ENCODE measurements around the gene RAB30.

RAB30 gene

DNA sequence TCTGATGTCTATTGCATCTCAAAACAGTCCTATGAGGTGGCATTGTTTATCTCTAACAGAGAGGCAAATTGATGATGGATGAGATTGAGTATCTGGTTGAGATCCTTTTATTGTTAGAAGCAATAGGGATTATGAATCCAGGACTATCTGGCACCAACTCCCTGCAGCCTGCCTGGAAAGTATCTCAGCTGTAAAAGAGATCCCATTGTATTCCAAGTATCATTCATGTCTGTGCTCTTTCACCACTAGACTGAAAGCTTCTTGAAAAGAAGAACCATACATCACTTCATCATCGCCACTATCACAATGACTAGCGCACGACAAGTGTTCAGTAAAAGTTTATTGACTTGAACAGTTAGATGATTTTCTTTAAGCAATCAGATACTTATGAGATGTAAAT is 43.3 kb upstream of the RAB30 start:
- no peaks in the 10 kb centered on the region for H3K9me2 ChIP-seq (replicated peaks; ENCODE audit: control insufficient read depth, low read length)
- no peak overlapping the region for H3K4me2 ChIP-seq (ENCODE audit: low read length)
- no peaks in the 10 kb centered on the region for H4K20me1 ChIP-seq (ENCODE audit: control insufficient read depth, insufficient read depth, low read depth, low read length)
- TF ChIP-seq EZH2phosphoT487 (IDR thresholded peaks at IDR 0.05; ENCODE audit: borderline replicate concordance, low read length) = no peak
- TF ChIP-seq, protein P1, sequence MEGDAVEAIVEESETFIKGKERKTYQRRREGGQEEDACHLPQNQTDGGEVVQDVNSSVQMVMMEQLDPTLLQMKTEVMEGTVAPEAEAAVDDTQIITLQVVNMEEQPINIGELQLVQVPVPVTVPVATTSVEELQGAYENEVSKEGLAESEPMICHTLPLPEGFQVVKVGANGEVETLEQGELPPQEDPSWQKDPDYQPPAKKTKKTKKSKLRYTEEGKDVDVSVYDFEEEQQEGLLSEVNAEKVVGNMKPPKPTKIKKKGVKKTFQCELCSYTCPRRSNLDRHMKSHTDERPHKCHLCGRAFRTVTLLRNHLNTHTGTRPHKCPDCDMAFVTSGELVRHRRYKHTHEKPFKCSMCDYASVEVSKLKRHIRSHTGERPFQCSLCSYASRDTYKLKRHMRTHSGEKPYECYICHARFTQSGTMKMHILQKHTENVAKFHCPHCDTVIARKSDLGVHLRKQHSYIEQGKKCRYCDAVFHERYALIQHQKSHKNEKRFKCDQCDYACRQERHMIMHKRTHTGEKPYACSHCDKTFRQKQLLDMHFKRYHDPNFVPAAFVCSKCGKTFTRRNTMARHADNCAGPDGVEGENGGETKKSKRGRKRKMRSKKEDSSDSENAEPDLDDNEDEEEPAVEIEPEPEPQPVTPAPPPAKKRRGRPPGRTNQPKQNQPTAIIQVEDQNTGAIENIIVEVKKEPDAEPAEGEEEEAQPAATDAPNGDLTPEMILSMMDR (IDR thresholded peaks at IDR 0.05; ENCODE audit: low read depth, low read length, poor library complexity, severe bottlenecking) = no peak
- H3K4me1 ChIP-seq (ENCODE audit: control insufficient read depth, low read length) = peaks cover 44% of the 10 kb centered on the region
- no peaks in the 10 kb centered on the region for H3K9me3 ChIP-seq (ENCODE audit: control insufficient read depth, insufficient read depth, low read length)
- peaks cover 5% of the 10 kb centered on the region; the same call in 1 of the 2 replicates for H3F3A ChIP-seq (ENCODE audit: control insufficient read depth, insufficient read depth)
- no peaks in the 10 kb centered on the region for H3K36me3 ChIP-seq (ENCODE audit: control insufficient read depth, low read length)
- H3K27ac ChIP-seq (ENCODE audit: low read depth, low read length) = no peak overlapping the region
- H3K4me3 ChIP-seq (ENCODE audit: low read length) = no peak overlapping the region
- no peaks in the 10 kb centered on the region for H3K27me3 ChIP-seq (ENCODE audit: control insufficient read depth, low read length)
- H3K79me2 ChIP-seq (ENCODE audit: control insufficient read depth, low read length) = no peaks in the 10 kb centered on the region

DNA sequence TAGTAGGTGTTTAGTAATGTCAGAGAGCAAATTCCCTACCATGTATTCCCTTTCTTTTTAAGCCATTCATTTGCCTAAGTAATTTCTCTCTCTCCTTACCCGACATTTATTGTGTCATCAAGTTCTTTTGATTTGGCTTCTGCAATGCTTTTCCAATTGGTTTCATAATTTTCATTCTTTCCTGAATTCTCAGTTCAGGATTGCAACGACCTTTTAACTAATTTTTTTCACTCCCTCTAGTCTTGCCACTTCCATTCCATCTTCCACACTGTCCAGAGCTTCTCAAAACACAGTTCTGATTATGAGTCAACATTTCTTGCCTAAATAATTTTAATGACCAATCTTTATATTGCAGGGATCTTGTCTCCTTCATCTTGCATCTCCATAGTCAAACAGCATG is 41.2 kb upstream of the RAB30 start:
- no peaks in the 10 kb centered on the region for H3K36me3 ChIP-seq (ENCODE audit: control insufficient read depth, low read length)
- H3K4me2 ChIP-seq (ENCODE audit: low read length) = no peak overlapping the region
- H3K4me1 ChIP-seq (ENCODE audit: control insufficient read depth, low read length) = peaks cover 22% of the 10 kb centered on the region
- no peaks in the 10 kb centered on the region for H3F3A ChIP-seq (ENCODE audit: control insufficient read depth, insufficient read depth)
- TF ChIP-seq EZH2phosphoT487 (IDR thresholded peaks at IDR 0.05; ENCODE audit: borderline replicate concordance, low read length) = no peak
- TF ChIP-seq, protein P1 (IDR thresholded peaks at IDR 0.05; ENCODE audit: low read depth, low read length, poor library complexity, severe bottlenecking) = no peak
- H3K27ac ChIP-seq (ENCODE audit: low read depth, low read length) = no peak overlapping the region
- H3K9me2 ChIP-seq (replicated peaks; ENCODE audit: control insufficient read depth, low read length) = no peaks in the 10 kb centered on the region
- no peaks in the 10 kb centered on the region for H4K20me1 ChIP-seq (ENCODE audit: control insufficient read depth, insufficient read depth, low read depth, low read length)
- no peak overlapping the region for H3K4me3 ChIP-seq (ENCODE audit: low read length)
- no peaks in the 10 kb centered on the region for H3K79me2 ChIP-seq (ENCODE audit: control insufficient read depth, low read length)
- H3K27me3 ChIP-seq (ENCODE audit: control insufficient read depth, low read length) = no peaks in the 10 kb centered on the region
- no peaks in the 10 kb centered on the region for H3K9me3 ChIP-seq (ENCODE audit: control insufficient read depth, insufficient read depth, low read length)

DNA sequence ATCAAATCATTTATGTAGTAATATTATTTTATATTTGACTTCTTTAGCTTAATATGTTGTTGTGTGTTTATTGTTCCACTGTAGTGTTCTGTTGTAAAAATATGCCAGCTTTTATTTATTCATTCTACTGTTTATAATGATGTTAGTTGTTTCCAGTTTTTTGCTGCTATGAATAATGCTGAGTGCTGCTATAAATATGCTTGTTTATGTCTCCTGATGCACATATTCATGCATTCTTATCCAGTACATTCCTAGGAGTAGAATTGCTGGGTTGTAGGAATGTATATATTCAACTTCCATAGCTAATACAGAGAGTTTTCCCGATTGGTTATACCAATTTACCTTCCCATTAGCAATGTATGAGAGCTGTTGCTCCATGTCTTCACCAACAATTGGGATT is 33.5 kb upstream of the RAB30 start:
- Histone ChIP-seq H3K27me3 (ENCODE audit: control insufficient read depth, low read length) (no peaks in the 10 kb centered on the region), H3K9me3 (ENCODE audit: control insufficient read depth, insufficient read depth, low read length) (no peaks in the 10 kb centered on the region), H3K9me2 (replicated peaks; ENCODE audit: control insufficient read depth, low read length) (no peaks in the 10 kb centered on the region), H3K4me2 (ENCODE audit: low read length) (no peak overlapping the region), H3K4me1 (ENCODE audit: control insufficient read depth, low read length) (peaks cover 5% of the 10 kb centered on the region), H4K20me1 (ENCODE audit: control insufficient read depth, insufficient read depth, low read depth, low read length) (no peaks in the 10 kb centered on the region), H3K4me3 (ENCODE audit: low read length) (no peak overlapping the region), H3K27ac (ENCODE audit: low read depth, low read length) (no peak overlapping the region), H3K79me2 (ENCODE audit: control insufficient read depth, low read length) (no peaks in the 10 kb centered on the region), H3K36me3 (ENCODE audit: control insufficient read depth, low read length) (no peaks in the 10 kb centered on the region), H3F3A (ENCODE audit: control insufficient read depth, insufficient read depth) (no peaks in the 10 kb centered on the region)
- TF ChIP-seq EZH2phosphoT487 (IDR thresholded peaks at IDR 0.05; ENCODE audit: borderline replicate concordance, low read length) = no peak
- TF ChIP-seq, protein P1 (IDR thresholded peaks at IDR 0.05; ENCODE audit: low read depth, low read length, poor library complexity, severe bottlenecking) = no peak

DNA sequence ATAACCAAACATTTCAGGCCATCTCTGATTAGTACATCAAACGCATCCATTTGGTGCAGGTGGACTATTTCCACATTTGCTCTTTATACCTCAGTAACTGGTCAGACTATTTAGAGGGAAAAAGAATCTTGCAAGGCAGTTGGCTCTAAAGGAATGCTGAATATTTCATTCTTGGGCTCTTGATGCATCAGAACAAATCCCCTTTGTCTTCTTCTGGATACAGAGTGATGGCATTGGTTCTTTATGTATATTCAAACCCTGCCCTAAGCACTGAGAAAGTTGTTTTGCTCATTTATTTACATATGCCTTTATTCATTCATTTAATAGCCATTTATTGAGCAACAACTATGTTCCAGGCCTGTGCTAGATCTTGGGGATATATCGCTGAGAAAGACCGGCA is 31.1 kb upstream of the RAB30 start:
- no peaks in the 10 kb centered on the region for H3K79me2 ChIP-seq (ENCODE audit: control insufficient read depth, low read length)
- no peaks in the 10 kb centered on the region for H3K9me3 ChIP-seq (ENCODE audit: control insufficient read depth, insufficient read depth, low read length)
- no peaks in the 10 kb centered on the region for H3K36me3 ChIP-seq (ENCODE audit: control insufficient read depth, low read length)
- H3K4me3 ChIP-seq (ENCODE audit: low read length) = no peak overlapping the region
- TF ChIP-seq EZH2phosphoT487 (IDR thresholded peaks at IDR 0.05; ENCODE audit: borderline replicate concordance, low read length) = no peak
- TF ChIP-seq, protein P1 (IDR thresholded peaks at IDR 0.05; ENCODE audit: low read depth, low read length, poor library complexity, severe bottlenecking) = no peak
- H3K4me2 ChIP-seq (ENCODE audit: low read length) = no peak overlapping the region
- no peaks in the 10 kb centered on the region for H4K20me1 ChIP-seq (ENCODE audit: control insufficient read depth, insufficient read depth, low read depth, low read length)
- H3F3A ChIP-seq (ENCODE audit: control insufficient read depth, insufficient read depth) = no peaks in the 10 kb centered on the region
- no peaks in the 10 kb centered on the region for H3K9me2 ChIP-seq (replicated peaks; ENCODE audit: control insufficient read depth, low read length)
- peaks cover 5% of the 10 kb centered on the region for H3K4me1 ChIP-seq (ENCODE audit: control insufficient read depth, low read length)
- H3K27me3 ChIP-seq (ENCODE audit: control insufficient read depth, low read length) = no peaks in the 10 kb centered on the region
- no peak overlapping the region for H3K27ac ChIP-seq (ENCODE audit: low read depth, low read length)

Measured in DOHH2 (cell line).